HG02642 (cell line): ENCODE measurements around the gene MRAP.

Source experiments
- ATAC-seq: cut with Tn5 transposase; IDR thresholded peaks from one replicate; pipeline ENCODE4 v1.9.1; 2021; ENCODE audit warnings: mild to moderate bottlenecking; ENCODE audit not compliant: unreplicated experiment, poor library complexity

MRAP gene

DNA sequence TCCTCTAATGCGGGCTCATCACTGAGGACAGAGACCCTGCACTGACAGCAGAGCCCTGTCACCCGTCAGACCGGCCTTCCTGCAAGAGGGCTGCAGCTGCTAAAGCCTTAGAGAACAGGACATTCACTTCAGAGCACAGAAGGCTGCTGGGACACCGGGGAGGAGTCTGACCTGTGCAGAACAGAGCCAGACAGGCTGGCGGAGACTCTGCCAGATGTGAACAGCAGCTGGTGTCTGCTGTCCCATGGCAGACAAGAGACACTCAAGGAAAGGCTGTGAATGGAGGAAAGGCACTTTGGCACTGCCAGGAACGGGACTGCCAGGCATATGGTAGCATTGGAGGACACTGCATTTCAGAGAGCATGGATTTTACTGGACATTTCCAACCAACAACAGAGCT, 21.4 kb downstream of the MRAP start:
- ATAC-seq: no peak

DNA sequence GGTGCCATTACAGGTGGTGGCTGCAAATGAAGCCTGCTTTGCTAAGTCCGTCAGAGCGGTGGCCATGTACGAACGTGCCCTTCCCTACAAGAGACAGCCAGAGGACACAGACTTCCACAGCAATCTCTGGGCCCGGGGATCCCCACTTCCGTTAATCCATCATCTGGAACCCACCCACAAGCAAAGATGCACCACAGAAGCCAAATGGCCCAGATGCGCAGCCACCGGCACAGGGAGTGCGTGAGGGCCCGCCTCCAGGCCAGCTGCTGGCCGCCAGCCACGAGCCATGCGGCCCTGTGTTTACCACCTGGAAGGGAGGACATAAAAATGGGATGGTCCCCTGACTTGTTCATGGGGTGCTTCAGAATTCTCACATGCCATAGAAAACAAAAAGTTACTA, 22.1 kb downstream of the MRAP start:
- ATAC-seq: no peak

- no peak for ATAC-seq
Measured at GRCh38 chr21:32321480-32321879, 22.8 kb downstream of the MRAP start.

GRCh38 chr21:32322103-32322502, 23.4 kb downstream of the MRAP start:
- ATAC-seq: no peak

DNA sequence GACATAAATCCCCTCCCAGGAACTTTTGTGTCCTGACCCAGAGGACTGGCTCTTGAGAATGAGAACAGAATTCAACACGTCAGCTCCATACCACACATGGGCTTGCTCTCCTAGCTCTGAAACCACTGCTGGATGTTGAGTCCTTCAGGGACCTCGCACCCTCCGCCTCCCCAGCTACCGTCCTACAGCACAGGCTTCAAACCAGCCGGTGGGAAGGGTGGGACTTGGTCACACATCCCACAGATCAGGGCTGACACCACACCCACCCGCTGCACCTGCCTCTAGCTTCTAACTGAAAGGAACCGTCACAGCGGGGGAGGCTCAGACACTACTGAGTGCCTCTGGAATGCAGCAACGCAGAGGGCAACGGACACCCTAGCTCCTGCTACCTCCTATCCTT, 24.0 kb downstream of the MRAP start:
- no peak for ATAC-seq

DNA sequence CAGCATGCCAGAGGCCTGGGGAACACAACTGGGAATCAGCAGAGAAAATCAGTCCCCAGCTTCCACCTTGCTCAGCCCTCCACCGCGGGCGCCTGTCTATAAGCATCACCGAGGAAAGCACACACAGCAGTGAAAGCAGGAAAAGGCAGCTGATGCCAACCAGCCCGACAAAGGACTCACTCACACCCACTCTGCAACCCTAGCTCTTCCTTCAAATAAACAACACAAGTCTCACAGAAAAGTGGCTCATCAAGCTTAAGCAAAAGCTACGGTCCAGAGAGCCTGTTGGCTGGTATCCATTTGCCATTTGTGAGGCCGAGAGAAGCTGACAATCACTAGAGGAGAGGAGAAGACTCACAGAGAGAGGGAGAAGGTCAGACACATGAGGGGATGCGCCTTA, 27.1 kb downstream of the MRAP start:
- no peak for ATAC-seq

DNA sequence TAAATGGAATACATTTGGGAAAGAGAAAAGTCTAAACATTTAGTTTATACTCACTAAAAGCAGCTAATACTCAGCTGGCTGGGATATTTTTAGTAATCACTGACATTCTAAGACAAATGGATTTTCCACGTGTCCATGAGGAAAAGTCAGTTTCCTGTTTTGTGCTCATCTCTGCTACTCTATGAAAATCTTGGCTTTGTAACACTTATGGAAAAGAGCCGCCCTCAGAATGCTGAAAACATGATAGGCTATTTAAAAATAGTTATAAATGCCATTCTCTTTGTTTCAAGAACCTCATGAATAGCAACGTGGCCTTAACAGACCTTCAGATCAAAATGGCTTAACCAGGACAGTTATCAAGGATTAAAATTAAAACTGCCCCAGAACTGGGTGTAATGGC, 29.9 kb downstream of the MRAP start:
- ATAC-seq: no peak

GRCh38 chr21:32329331-32329730, 30.7 kb downstream of the MRAP start:
- ATAC-seq: no peak

GRCh38 chr21:32329776-32330175, 31.1 kb downstream of the MRAP start:
- ATAC-seq: no peak

DNA sequence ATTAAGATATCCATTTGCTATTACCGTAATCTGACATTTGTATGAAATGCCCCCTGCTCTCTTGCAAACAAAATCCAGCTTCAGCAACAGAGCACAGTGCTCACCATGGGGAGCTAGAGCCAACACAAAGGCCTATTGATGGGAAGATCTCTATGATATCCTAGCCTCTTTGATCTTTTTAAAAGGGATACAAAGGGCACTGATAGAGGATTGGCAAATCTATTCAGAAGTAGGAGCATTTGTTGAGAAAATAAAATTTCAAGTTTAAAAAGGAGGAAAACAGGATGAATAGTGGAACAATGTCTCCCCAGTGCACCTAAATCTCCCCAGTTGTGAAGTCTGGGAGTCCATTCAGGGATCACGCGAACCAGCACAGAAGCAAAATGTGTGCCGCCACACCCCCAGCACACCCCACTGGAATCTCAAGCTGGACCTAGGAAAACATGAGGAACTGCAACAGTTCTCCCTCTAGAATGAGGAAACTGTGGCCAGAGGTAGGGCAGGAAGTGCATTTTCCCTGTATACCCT, 32.2 kb downstream of the MRAP start:
- ATAC-seq: no peak

DNA sequence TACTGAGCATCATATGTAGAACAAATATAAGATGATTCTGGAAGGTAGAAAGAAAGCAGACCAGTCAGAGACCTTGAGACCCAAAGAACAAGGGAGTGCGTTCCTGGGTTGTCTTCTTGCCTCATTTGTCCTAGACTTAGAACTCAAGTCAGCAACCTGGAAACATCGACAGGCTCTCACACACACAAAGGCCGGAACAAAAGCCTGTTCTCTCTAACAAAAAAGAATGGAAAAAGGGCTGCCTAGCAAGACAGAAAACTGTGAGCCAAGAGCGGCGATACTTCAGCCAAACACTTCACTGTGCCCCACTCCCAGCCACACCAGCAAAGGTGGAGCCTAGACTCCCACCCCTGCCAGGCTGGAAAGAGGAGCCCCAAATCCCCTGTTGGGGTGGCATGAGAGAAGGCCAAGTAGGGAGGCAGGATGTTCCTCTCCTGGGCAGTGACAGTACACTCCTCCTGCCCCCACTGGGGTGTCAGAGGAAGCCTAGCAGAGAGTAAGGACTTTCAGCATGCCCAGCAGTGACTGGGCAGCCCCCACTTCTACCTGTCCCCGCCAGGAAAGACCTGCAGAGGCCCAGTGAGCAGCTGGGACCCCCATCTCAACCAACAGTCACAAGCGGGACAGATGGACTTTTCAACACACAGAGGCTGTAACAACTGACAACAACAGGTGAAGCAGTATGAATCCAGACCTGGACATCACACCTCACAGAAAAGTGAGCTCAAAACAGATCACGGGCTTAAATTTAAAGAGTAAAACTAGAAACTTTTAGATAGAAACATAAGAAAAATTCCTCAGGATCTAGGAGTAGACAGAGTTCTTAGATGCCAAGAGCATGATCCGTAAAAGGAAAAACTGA, 33.0 kb downstream of the MRAP start:
- no peak for ATAC-seq

DNA sequence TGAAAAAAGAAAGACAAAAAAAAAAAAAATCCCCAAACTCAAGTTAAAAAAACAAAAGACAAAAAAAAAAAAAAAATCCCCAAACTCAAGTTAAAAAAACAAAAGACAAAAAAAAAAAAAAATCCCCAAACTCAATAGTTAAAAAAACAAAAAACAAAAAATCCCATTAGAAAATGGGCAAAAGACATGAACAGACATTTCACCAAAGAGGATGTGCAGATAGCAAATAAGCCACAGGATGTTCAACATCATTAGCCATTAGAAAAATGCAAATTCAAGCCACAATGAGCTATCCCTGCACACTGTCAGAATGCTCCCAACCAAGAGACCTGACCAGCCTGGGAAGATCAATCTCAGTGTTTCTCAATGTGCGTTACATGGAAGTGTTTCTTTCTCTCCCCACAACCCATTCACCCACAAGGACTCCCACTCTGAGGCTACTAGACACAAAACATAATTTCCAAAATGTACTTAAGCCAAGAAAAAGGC, 33.9 kb downstream of the MRAP start:
- ATAC-seq: no peak

DNA sequence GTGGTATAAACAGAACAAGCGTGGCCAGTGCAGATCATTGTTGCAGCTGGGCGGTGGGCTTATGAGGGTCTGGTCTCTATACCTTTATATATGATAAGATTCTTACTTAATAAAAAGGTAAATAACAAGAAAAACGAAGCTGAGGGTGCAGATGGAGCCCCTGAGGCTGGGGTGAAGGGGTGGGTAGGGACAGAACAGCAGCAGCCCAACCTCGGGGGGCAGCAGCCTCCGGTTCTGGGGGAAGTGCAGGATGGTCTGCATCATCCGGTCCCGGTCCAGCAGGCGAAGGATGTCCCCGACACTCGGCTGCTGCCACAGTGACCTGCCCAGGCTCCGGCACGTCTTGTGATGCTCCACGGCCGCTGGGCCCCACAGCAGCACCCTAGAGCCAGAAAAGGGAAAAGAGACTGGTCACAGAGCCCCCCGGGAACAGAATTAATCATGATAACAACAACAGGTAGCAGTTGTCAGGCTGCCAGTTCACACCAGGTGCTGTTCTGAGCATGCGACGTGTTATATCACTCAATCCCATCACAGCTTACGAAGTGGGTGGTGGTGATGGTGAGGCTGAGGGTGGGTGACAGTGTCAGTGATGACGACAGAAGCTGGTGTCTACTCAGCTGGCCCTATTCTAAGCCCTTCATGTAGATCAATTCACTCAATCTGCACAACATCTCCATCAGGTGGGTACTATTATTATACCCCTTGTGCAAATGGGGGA, 35.5 kb downstream of the MRAP start:
- no peak for ATAC-seq

DNA sequence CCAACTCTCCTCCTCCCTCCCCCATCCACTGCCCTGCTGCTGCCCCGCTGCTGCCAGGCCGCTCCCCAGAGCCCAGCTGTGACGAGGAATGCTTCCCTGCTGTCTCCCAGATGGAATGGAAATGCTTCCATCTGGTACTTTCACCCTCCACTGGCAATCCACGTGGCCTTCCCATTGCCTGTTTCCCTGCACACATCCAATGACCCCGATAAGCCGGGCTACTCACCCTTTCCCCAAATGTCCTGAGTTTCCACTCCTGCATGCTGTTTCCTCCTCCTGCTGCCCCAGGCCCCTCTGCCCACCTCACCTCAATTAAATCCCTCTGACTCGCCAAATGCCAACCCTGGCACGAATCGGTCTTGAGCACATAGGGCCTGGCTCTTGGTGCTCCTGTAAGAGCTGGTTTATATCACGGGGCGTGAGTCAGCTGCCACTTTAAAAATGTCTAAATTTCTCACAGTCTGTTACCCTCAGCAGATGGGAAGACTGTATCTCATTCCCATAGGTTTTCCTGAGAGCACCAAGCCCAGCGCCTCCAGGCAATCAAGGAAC, 36.4 kb downstream of the MRAP start:
- ATAC-seq: no peak

DNA sequence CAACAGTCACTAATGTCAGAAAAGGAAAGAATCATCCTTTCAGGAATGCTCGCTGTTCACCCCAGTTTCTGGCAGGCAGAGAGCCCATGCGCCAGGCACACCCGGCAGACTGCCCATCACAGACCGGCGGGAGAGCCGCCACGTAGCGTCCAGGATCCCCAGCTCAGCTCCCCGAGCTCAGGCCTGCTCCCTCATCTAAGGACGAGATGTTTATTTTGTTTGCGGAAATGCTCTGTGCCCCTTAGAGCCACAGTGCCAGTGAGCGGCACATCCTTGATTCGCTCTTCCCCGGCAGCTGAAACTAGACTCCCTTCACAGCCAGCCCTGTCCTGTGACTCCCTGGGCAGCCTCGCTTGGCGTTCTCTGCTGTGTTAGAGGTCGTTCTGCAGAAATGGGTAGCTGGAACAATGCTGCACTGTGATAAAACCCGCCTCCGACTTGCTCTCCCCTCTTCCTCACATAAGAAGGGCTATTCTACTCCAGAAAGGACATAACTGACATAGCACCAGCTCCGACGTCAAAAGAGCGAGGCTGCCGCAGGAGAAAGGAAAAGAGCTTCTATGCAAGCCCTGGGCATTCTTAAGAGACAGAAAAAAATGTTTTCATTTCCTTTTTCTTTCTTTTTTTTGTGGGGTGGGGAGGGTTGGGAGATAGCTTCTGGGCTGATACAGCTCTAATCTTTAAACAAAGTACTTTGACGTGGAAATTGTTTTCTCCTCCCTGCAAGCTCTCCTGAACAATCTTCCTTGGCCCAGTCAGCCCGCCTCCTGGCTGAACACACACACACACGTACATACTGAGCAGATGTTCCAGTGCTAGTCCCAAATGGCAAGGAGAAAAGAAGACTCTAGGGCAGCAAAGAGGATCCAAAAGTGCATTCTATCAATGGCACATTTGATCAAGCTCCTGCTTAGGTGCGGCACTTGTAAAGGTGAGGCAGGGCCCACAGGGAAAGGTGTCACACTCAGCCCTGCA, 37.2 kb downstream of the MRAP start:
- no peak for ATAC-seq

DNA sequence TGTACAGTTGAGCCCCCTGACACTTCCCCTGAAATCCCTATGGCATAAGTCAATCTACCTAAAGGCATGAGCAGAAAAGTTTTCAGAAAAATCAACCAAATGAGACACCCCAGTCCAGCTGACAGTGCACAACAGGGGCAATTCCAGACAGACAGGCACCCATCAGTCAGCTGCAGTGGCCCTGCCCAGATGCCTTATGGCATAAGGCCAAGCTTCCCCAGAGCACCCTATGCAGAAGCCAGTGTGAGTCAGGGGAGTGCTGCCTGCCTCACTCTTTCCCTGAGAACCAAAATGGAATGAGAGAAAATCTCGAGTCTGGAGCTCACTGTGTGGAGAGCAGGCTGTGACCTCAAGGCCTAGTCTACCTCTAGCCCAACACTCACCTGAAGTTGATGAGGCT, 38.1 kb downstream of the MRAP start:
- no peak for ATAC-seq

GRCh38 chr21:32337206-32337605, 38.6 kb downstream of the MRAP start:
- ATAC-seq: no peak

DNA sequence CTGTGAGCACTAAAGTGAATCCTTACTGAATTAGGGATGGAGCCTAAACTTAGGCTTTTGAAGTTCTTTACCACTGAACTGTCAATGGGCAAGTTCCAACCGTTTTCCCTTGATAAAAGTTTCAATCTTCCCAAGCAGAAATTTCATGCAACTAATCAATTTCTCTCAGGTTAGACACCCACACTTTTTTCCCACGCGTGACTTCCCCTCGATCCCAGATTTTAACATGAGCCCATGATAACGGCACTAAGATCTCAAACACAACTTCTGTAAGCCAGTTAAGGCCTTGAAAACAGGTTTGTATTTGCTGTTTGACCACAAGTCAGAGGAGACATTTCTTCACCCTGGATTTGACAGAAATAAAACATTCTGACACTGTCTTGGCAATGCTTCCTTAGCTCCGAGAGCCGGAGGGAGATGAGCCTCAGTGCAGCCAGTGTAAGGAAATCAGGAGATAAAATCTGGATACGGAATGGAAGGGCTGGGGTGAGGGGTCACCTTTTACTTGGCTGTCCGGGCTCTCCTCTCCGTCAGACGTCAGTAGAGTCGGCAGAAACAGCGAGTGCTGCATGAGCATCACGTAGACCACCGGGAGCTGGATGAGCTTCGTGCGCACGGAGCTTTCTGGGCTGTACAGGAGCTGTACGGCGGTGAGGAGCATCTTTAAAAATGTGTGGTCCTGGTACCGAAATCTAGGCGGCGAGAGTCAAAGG, 39.7 kb downstream of the MRAP start:
- no peak for ATAC-seq
